SK-N-SH (cell line): ENCODE measurements around the gene PLEKHA6. TPM values are rescaled to one million over a fixed set of nuclear protein-coding genes. Genes with fewer than 3 reads are reported as not detected.

Source experiments
- CTCF ChIA-PET: fragments of 300-600, 350-600 bp; formaldehyde crosslinking; extraction: SDS; loops from one replicate; lab custom pipeline; 2021; lab: Yijun Ruan, JAX
- POLR2A ChIA-PET: fragments of 350-600 bp; sonication (Branson Sonifier 250); formaldehyde crosslinking; extraction: SDS; loops from one replicate; lab custom pipeline; 2020; ENCODE audit warnings: antibody characterized with exemption, inconsistent platforms; lab: Yijun Ruan, JAX
- DNase-seq: peaks from one replicate; pipeline ENCODE4 v3.0.0; 2012
- H2AFZ ChIP-seq: fragments of 200-600 bp; sonication (generic); 2 replicates; pipeline ENCODE4 v1.8.1; 2016; ENCODE audit warnings: antibody characterized with exemption, mild to moderate bottlenecking, low read depth
- H3F3A ChIP-seq: fragments of 200-600 bp; sonication (generic); replicated peaks from 2 replicates; pipeline ENCODE3; 2016; ENCODE audit warnings: antibody characterized with exemption, mild to moderate bottlenecking; ENCODE audit not compliant: insufficient read depth
- H3K27ac ChIP-seq, 2 experiments: fragments of 200-500 bp in 1 of 2; fragments of 200-600 bp in 1 of 2; sonication (Bioruptor generic) in 1 of 2; sonication (generic), shearing (Covaris generic) in 1 of 2; 2 replicates each; pipeline versions ENCODE4 v1.5.1 to v1.6.1; 2014 to 2016; ENCODE audit warnings: low read depth in 2 of 2, inconsistent platforms in 1 of 2, low read length in 1 of 2, mild to moderate bottlenecking in 1 of 2, mixed read lengths in 1 of 2
- H3K27me3 ChIP-seq: fragments of 200-600 bp; sonication (generic), shearing (Covaris generic); 2 replicates; pipeline ENCODE4 v1.6.1; 2016; ENCODE audit warnings: mixed run types; ENCODE audit not compliant: insufficient read depth
- H3K36me3 ChIP-seq, 2 experiments: fragments of 200-500 bp in 1 of 2; fragments of 200-600 bp in 1 of 2; sonication (Bioruptor generic) in 1 of 2; sonication (generic) in 1 of 2; replicated peaks in 1 of 2; 2 replicates each; pipeline versions ENCODE3 to v1.5.1; 2014 to 2016; ENCODE audit warnings: low read length in 1 of 2, mild to moderate bottlenecking in 1 of 2; ENCODE audit not compliant: insufficient read depth in 2 of 2, control insufficient read depth in 1 of 2
- H3K4me1 ChIP-seq, 2 experiments: fragments of 200-500 bp in 1 of 2; fragments of 200-600 bp in 1 of 2; sonication (Bioruptor generic) in 1 of 2; sonication (generic), shearing (Covaris generic) in 1 of 2; 2 replicates each; pipeline versions ENCODE4 v1.5.1 to v1.6.1; 2014 to 2016; ENCODE audit warnings: low read depth in 1 of 2, low read length in 1 of 2, mixed run types in 1 of 2; ENCODE audit not compliant: insufficient read depth in 2 of 2, control insufficient read depth in 1 of 2
- H3K4me2 ChIP-seq: fragments of 200-600 bp; sonication (generic), shearing (Covaris generic); 2 replicates; pipeline ENCODE4 v1.6.1; 2017; ENCODE audit warnings: mixed run types
- H3K4me3 ChIP-seq, 2 experiments: fragments of 200-500 bp in 1 of 2; fragments of 200-600 bp in 1 of 2; sonication (Bioruptor generic) in 1 of 2; sonication (generic), shearing (Covaris generic) in 1 of 2; 2 replicates each; pipeline versions ENCODE4 v1.5.1 to v1.8.1; 2014 to 2016; ENCODE audit warnings: low read depth in 2 of 2, inconsistent platforms in 1 of 2, low read length in 1 of 2, mild to moderate bottlenecking in 1 of 2, mixed read lengths in 1 of 2, moderate library complexity in 1 of 2
- H3K79me2 ChIP-seq: fragments of 200-600 bp; sonication (generic); 2 replicates; pipeline ENCODE4 v1.8.1; 2017; ENCODE audit warnings: mild to moderate bottlenecking; ENCODE audit not compliant: insufficient read depth
- H3K9ac ChIP-seq: fragments of 200-600 bp; sonication (generic); 2 replicates; pipeline ENCODE4 v1.6.1; 2017; ENCODE audit warnings: mixed run types
- H3K9me2 ChIP-seq: fragments of 200-600 bp; sonication (generic); 2 replicates; pipeline ENCODE4 v1.6.1; 2017; ENCODE audit warnings: mixed run types
- H3K9me3 ChIP-seq: fragments of 200-600 bp; sonication (generic); 2 replicates; pipeline ENCODE4 v1.6.1; 2017; ENCODE audit warnings: mixed run types, mild to moderate bottlenecking, moderate library complexity
- H4K20me1 ChIP-seq: fragments of 200-600 bp; sonication (generic); 2 replicates; pipeline ENCODE4 v1.6.1; 2017; ENCODE audit warnings: mild to moderate bottlenecking, mixed run types; ENCODE audit not compliant: insufficient read depth
- ELF1 ChIP-seq: IDR thresholded peaks from 2 replicates; pipeline ENCODE4 v1.4.0; 2012
- EP300 ChIP-seq, 2 experiments: IDR thresholded peaks; 2 replicates each; pipeline versions ENCODE4 v1.4.0 to v1.6.1; 2012; ENCODE audit warnings: borderline replicate concordance in 1 of 2, low read depth in 1 of 2, low read length in 1 of 2
- FOSL2 ChIP-seq: IDR thresholded peaks from 2 replicates; pipeline ENCODE4 v1.4.0; 2012; ENCODE audit warnings: low read depth, mild to moderate bottlenecking, moderate library complexity, borderline replicate concordance
- FOXJ3 ChIP-seq: sonication (generic); formaldehyde crosslinking; IDR thresholded peaks from 2 replicates; pipeline ENCODE4 v1.5.1; 2020; ENCODE audit warnings: mild to moderate bottlenecking, missing genetic modification reagents
- JUND ChIP-seq: IDR thresholded peaks from 2 replicates; pipeline ENCODE4 v1.4.0; 2012
- MEF2A ChIP-seq: IDR thresholded peaks from 2 replicates; pipeline ENCODE4 v1.4.0; 2012; ENCODE audit warnings: low read depth, borderline replicate concordance
- NFIC ChIP-seq: IDR thresholded peaks from 2 replicates; pipeline ENCODE4 v1.4.0; 2012; ENCODE audit warnings: borderline replicate concordance
- RAD21 ChIP-seq: IDR thresholded peaks from 2 replicates; pipeline ENCODE4 v1.6.1; 2012; ENCODE audit warnings: mild to moderate bottlenecking, low read length
- RCOR1 ChIP-seq: fragments of 150-350 bp; IDR thresholded peaks from 2 replicates; pipeline ENCODE4 v1.6.1; 2017; ENCODE audit warnings: antibody characterized with exemption, low read length
- SIN3A ChIP-seq: IDR thresholded peaks from 2 replicates; pipeline ENCODE4 v1.6.1; 2012; ENCODE audit warnings: low read depth, mild to moderate bottlenecking, low read length, moderate library complexity, borderline replicate concordance
- SMC3 ChIP-seq: IDR thresholded peaks from 2 replicates; pipeline ENCODE4 v1.6.1; 2012; ENCODE audit warnings: low read depth, low read length, improper control_type of control experiment
- YY1 ChIP-seq: IDR thresholded peaks from 2 replicates; pipeline ENCODE4 v1.4.0; 2012; ENCODE audit warnings: low read depth, mild to moderate bottlenecking
- ZBTB33 ChIP-seq: IDR thresholded peaks from 2 replicates; pipeline ENCODE4 v1.4.0; 2012; ENCODE audit warnings: low read depth, borderline replicate concordance
- WGBS: methylation state at CpG from one replicate; pipeline ENCODE4 v1.1.6; 2017; ENCODE audit warnings: low lambda C conversion rate; 5-methylcytosine and 5-hydroxymethylcytosine counted together
- polyA plus RNA-seq, 3 experiments: library from polyadenylated mRNA; depleted of rRNA; stranded (reverse); fragments of >200 nt; gene quantifications; 2 replicates each; pipeline ENCODE4 v1.2.3, GENCODE V29; 2012
- TF ChIP-seq, protein P1 (sequence below): fragments of 200-600 bp; sonication (generic); IDR thresholded peaks from 2 replicates; pipeline ENCODE4 v1.6.1; 2017; ENCODE audit warnings: antibody characterized with exemption, mild to moderate bottlenecking, moderate library complexity

PLEKHA6 gene
- polyA plus RNA-seq, 1 of the 3 experiments (the other 2 are of a cell fraction): 1.2 TPM

- ChIA-PET POLR2A (interaction anchor here (1.0 to 3.8 kb wide), 8 partner anchors 8 to 96 kb away, joined by 3 to 25 read pairs (median 4); partner anchors contain the start of gene PLEKHA6), CTCF (interaction anchor here (0.9 to 8.0 kb wide), 10 partner anchors 11 to 188 kb away, joined by 3 to 75 read pairs (median 6); partner anchors contain the start of gene PLEKHA6)
- Histone ChIP-seq H3K4me2 (peak overlapping the region; percentile 74), H3K9me3 (no peaks in the 10 kb centered on the region), H3K36me3 (no peaks in the 10 kb centered on the region), H3K27ac (peak overlapping the region in 1 of 2 experiments; percentile 87; a peak in 3 of 4 replicates), H3K9ac (peak overlapping the region; percentile 40), H3K4me3 (peak overlapping the region in 1 of 2 experiments; percentile 40; a peak in 2 of 4 replicates), H3K9me2 (no peaks in the 10 kb centered on the region), H3K4me1 (peaks cover 9 to 58% of the 10 kb centered on the region in 2 experiments; a peak in 2 of 4 replicates), H3F3A (no peaks in the 10 kb centered on the region), H3K79me2 (no peaks in the 10 kb centered on the region), H2AFZ (peak overlapping the region; percentile 85; the same call in 1 of the 2 replicates), H4K20me1 (no peaks in the 10 kb centered on the region), H3K27me3 (no peaks in the 10 kb centered on the region)
- WGBS: 73% methylated on average over 5 of the region's 6 CpGs
- TF ChIP-seq, protein P1, sequence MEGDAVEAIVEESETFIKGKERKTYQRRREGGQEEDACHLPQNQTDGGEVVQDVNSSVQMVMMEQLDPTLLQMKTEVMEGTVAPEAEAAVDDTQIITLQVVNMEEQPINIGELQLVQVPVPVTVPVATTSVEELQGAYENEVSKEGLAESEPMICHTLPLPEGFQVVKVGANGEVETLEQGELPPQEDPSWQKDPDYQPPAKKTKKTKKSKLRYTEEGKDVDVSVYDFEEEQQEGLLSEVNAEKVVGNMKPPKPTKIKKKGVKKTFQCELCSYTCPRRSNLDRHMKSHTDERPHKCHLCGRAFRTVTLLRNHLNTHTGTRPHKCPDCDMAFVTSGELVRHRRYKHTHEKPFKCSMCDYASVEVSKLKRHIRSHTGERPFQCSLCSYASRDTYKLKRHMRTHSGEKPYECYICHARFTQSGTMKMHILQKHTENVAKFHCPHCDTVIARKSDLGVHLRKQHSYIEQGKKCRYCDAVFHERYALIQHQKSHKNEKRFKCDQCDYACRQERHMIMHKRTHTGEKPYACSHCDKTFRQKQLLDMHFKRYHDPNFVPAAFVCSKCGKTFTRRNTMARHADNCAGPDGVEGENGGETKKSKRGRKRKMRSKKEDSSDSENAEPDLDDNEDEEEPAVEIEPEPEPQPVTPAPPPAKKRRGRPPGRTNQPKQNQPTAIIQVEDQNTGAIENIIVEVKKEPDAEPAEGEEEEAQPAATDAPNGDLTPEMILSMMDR: no peak
- TF ChIP-seq FOXJ3 (no peak), ZBTB33 (no peak), SMC3 (no peak), FOSL2 (no peak), NFIC (no peak), SIN3A (no peak)
- no peak for DNase-seq
These were observed 9.4 kb downstream of the PLEKHA6 start for GRCh38 chr1:204350312-204350711.

GRCh38 chr1:204349602-204350001, 10.1 kb downstream of the PLEKHA6 start:
- ChIA-PET CTCF (interaction anchor here (1.0 to 8.0 kb wide), 5 partner anchors 11 to 187 kb away, joined by 3 to 75 read pairs (median 7); partner anchors contain the start of gene PLEKHA6), POLR2A (interaction anchor here (1.4 to 3.8 kb wide), 5 partner anchors 9 to 65 kb away, joined by 3 to 25 read pairs (median 5); partner anchors contain the start of gene PLEKHA6)
- TF ChIP-seq FOXJ3: no peak
- TF ChIP-seq EP300 (IDR thresholded peaks at IDR 0.05; ENCODE audit: borderline replicate concordance in 1 of 2, low read depth in 1 of 2, low read length in 1 of 2): no peak
- TF ChIP-seq RAD21: no peak
- TF ChIP-seq ELF1: no peak
- TF ChIP-seq MEF2A: no peak
- TF ChIP-seq YY1: no peak
- TF ChIP-seq JUND: no peak
- TF ChIP-seq RCOR1: no peak
- 73% methylated on average over 7 of the region's 7 CpGs for WGBS
- Histone ChIP-seq H3K36me3 (no peaks in the 10 kb centered on the region), H3K4me2 (no peak overlapping the region), H3K27ac (peak overlapping the region in 1 of 2 experiments; percentile 87; a peak in 2 of 4 replicates), H3K4me3 (no peak overlapping the region), H3F3A (no peaks in the 10 kb centered on the region), H3K9me3 (no peaks in the 10 kb centered on the region), H4K20me1 (no peaks in the 10 kb centered on the region), H3K9ac (no peak overlapping the region), H3K4me1 (peaks cover 9 to 62% of the 10 kb centered on the region in 2 experiments; a peak in 2 of 4 replicates), H3K9me2 (no peaks in the 10 kb centered on the region), H3K27me3 (no peaks in the 10 kb centered on the region), H2AFZ (no peak overlapping the region), H3K79me2 (no peaks in the 10 kb centered on the region)
- DNase-seq: no peak
